ENCODE results near the gene TBC1D5. TPM values are rescaled to one million over a fixed set of nuclear protein-coding genes. Genes with fewer than 3 reads are reported as not detected.

Gene TBC1D5
- total RNA-seq, 4 donors from 2014 or later: 29.2 to 114 (median 53.4) TPM

GRCh38 chr3:17571686-17572085, 170.7 kb downstream of the TBC1D5 start:
- H3K9me3 ChIP-seq: no peaks in the 10 kb centered on the region
- no peak for TF ChIP-seq CTCF (IDR thresholded peaks at IDR 0.05)
- no peak for TF ChIP-seq POLR2A (IDR thresholded peaks at IDR 0.05)
- DNase-seq: no peak

GRCh38 chr3:17562845-17563244, 179.6 kb downstream of the TBC1D5 start:
- DNase-seq: no peak
- TF ChIP-seq CTCF (IDR thresholded peaks at IDR 0.05) (no peak), POLR2A (IDR thresholded peaks at IDR 0.05) (no peak)
- Histone ChIP-seq H3K27me3 (no peaks in the 10 kb centered on the region), H3K36me3 (no peaks in the 10 kb centered on the region), H3K27ac (no peak overlapping the region), H3K9me3 (no peaks in the 10 kb centered on the region), H3K4me3 (no peak overlapping the region), H3K4me1 (no peaks in the 10 kb centered on the region)

More at GRCh38 chr3:17571686-17572085, 170.7 kb downstream of the TBC1D5 start:
- Histone ChIP-seq H3K27ac (no peak overlapping the region), H3K4me1 (no peaks in the 10 kb centered on the region), H3K4me3 (no peak overlapping the region), H3K27me3 (no peaks in the 10 kb centered on the region), H3K36me3 (no peaks in the 10 kb centered on the region)

- Histone ChIP-seq H3K9me3 (no peaks in the 10 kb centered on the region), H3K4me1 (no peaks in the 10 kb centered on the region), H3K27ac (no peak overlapping the region), H3K27me3 (no peaks in the 10 kb centered on the region), H3K4me3 (no peak overlapping the region), H3K36me3 (no peaks in the 10 kb centered on the region)
- no peak for DNase-seq
- TF ChIP-seq CTCF (IDR thresholded peaks at IDR 0.05) (no peak), POLR2A (IDR thresholded peaks at IDR 0.05) (no peak)
These were observed 183.9 kb downstream of the TBC1D5 start for GRCh38 chr3:17558565-17558964.

- H3K27ac ChIP-seq: no peak overlapping the region
- no peaks in the 10 kb centered on the region for H3K36me3 ChIP-seq
- no peak for DNase-seq
- H3K4me1 ChIP-seq: no peaks in the 10 kb centered on the region
- no peak for TF ChIP-seq POLR2A (IDR thresholded peaks at IDR 0.05)
- no peak for TF ChIP-seq CTCF (IDR thresholded peaks at IDR 0.05)
- no peak overlapping the region for H3K4me3 ChIP-seq
- no peaks in the 10 kb centered on the region for H3K9me3 ChIP-seq
- H3K27me3 ChIP-seq: no peaks in the 10 kb centered on the region
These were observed 184.5 kb downstream of the TBC1D5 start for GRCh38 chr3:17557749-17558463.

GRCh38 chr3:17555525-17555924, 186.9 kb downstream of the TBC1D5 start:
- Histone ChIP-seq H3K4me3 (no peak overlapping the region), H3K4me1 (no peaks in the 10 kb centered on the region), H3K27ac (no peak overlapping the region), H3K27me3 (no peaks in the 10 kb centered on the region), H3K9me3 (no peaks in the 10 kb centered on the region), H3K36me3 (no peaks in the 10 kb centered on the region)
- TF ChIP-seq POLR2A (IDR thresholded peaks at IDR 0.05) (no peak), CTCF (IDR thresholded peaks at IDR 0.05) (no peak)
- no peak for DNase-seq
